ENCODE measurements around the gene CCNF. TPM values are rescaled to one million over a fixed set of nuclear protein-coding genes. Genes with fewer than 3 reads are reported as not detected.
A peak's percentile ranks its signal among the peaks of the same experiment; 100 is the strongest.

The CCNF gene
- total RNA-seq, 2 experiments from 2014 or later = 43.5 TPM

DNA sequence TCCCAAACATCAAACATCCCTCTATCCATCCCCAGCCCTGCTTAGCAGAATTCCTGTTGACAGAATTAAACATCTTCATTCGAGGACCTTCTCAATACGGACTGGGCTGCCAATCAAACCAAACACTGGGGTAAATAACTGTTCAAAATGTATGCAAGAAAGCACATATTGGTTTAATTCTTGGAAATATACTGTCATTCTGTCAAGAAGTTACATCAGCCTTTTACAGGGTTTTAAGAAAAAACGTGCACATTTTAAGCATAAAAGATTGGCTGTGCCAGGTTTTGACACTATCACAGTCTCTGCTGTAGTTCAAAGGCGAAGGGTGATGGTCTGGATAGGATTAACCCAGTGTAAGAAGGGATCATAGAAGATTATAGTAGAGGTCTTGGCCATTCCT, 25.1 kb upstream of the CCNF start:
- CTCF ChIA-PET = no interaction called here
- Mint-ChIP-seq H3K4me3 (no peak overlapping the region), H3K36me3 (ENCODE audit: low read depth) (no peaks in the 10 kb centered on the region)

DNA sequence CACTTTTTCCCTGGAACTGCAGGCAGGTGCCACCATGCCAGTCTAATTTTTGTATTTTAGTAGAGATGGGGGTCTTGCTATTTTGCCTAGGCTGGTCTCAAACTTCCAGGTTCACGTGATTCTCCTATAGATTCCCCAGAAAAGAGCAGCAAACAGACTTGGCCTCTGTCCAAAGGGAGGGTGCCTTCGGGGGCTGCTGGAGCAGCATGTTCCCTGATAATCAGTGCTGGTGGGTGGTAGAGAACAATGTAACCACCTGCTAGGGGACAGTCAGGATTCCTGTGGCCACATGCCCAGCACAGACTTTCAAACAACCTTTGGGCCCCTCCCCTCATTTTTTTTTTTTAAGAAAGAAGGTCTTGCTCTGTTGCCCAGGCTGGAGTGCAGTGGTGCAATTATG, 14.2 kb upstream of the CCNF start:
- no peaks in the 10 kb centered on the region for H3K36me3 Mint-ChIP-seq (ENCODE audit: low read depth)
- TF ChIP-seq, protein P1, sequence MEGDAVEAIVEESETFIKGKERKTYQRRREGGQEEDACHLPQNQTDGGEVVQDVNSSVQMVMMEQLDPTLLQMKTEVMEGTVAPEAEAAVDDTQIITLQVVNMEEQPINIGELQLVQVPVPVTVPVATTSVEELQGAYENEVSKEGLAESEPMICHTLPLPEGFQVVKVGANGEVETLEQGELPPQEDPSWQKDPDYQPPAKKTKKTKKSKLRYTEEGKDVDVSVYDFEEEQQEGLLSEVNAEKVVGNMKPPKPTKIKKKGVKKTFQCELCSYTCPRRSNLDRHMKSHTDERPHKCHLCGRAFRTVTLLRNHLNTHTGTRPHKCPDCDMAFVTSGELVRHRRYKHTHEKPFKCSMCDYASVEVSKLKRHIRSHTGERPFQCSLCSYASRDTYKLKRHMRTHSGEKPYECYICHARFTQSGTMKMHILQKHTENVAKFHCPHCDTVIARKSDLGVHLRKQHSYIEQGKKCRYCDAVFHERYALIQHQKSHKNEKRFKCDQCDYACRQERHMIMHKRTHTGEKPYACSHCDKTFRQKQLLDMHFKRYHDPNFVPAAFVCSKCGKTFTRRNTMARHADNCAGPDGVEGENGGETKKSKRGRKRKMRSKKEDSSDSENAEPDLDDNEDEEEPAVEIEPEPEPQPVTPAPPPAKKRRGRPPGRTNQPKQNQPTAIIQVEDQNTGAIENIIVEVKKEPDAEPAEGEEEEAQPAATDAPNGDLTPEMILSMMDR (IDR thresholded peaks at IDR 0.05) = no peak

More for the DNA sequence above, 25.1 kb upstream of the CCNF start:
- Mint-ChIP-seq H3K27me3 (no peaks in the 10 kb centered on the region), H3K27ac (peak overlapping the region; percentile 75), H3K9me3 (no peaks in the 10 kb centered on the region), H3K4me1 (ENCODE audit: low read depth) (peaks cover 5% of the 10 kb centered on the region)
- peak; percentile 47 for ATAC-seq
- TF ChIP-seq, protein P1 (IDR thresholded peaks at IDR 0.05) = no peak
- intact Hi-C loops (cut with micrococcal nuclease) = no loop called here
- POLR2A ChIA-PET = no interaction called here
- no peak for DNase-seq

DNA sequence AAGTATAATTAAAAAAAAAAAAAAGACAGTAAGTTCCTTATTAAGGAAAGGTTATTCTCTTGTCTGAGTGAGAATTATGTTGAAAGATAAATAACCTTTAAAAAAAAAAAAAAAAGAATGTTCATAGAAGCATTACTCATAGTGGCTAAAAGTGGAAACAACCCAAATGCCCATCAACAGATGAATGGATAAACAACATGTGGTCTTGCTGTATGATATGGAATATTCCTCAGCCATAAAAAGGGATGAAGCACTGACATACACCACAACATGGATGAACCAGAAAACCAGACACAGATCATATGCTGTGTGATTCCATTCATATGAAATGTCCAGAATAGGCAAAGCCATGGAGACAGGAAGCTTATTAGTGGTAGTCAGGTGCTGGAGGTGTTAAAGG, 9.2 kb upstream of the CCNF start:
- ChIA-PET POLR2A (no interaction called here), CTCF (interaction anchor here (3.0 kb wide), 1 partner anchor 81 kb away, joined by 9 read pairs; no protein-coding TSS in a partner anchor)
- peaks cover 4% of the 10 kb centered on the region for H3K27me3 Mint-ChIP-seq

More for the DNA sequence above, 14.2 kb upstream of the CCNF start:
- POLR2A ChIA-PET = no interaction called here
- Mint-ChIP-seq H3K27me3 (peaks cover 10% of the 10 kb centered on the region), H3K27ac (no peak overlapping the region), H3K4me1 (ENCODE audit: low read depth) (no peaks in the 10 kb centered on the region), H3K9me3 (no peaks in the 10 kb centered on the region), H3K4me3 (no peak overlapping the region)
- CTCF ChIA-PET = no interaction called here
- DNase-seq (no peak), ATAC-seq (no peak)
- intact Hi-C loops (cut with micrococcal nuclease) = no loop called here

DNA sequence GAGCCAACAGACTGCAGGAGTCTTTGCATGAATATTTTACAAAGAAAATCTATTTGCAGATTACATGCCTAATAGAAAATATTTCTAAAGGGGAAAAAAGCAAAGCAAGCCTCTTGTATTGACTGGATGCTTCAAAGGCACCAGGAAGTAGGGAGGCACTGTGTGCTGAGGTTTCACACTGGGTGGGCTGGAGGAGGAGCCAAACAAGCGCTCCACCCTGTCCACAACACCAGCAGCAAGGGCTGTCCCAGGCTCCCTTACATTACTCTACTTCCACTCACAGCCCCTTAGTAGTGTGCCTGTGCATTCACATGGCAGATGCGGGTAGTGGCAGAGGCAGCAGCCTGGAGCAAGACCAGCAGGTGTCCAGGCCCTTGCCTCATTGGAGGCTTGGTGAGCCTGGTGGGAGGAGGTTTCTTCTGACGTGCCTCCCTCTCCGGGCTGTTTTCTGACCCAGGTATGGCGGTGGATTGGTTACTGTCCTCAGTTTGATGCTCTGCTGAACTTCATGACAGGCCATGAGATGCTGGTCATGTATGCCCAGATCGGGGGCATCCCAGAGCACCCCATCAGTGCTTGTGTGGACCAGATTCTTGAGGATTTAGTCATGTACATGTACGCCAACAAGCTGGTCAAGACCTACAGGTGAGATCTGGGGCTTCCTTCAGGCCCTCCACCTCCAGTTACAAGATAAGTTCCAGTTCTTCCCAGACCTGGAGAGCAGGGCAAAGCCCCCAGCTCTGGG, 7.0 kb upstream of the CCNF start:
- POLR2A ChIA-PET = no interaction called here
- intact Hi-C loops (cut with micrococcal nuclease) = loop anchor here (10.0 kb wide), 1 partner anchor 77 kb away; the partner anchor contains the start of gene ABCA3
- H3K27ac Mint-ChIP-seq = no peak overlapping the region

More for the DNA sequence above, 9.2 kb upstream of the CCNF start:
- no peak overlapping the region for H3K27ac Mint-ChIP-seq
- H3K9me3 Mint-ChIP-seq = no peaks in the 10 kb centered on the region
- DNase-seq (no peak), ATAC-seq (no peak)
- no peak overlapping the region for H3K4me3 Mint-ChIP-seq
- no peaks in the 10 kb centered on the region for H3K36me3 Mint-ChIP-seq (ENCODE audit: low read depth)
- intact Hi-C loops (cut with micrococcal nuclease) = loop anchor here (10.0 kb wide), 1 partner anchor 75 kb away; the partner anchor contains the start of gene ABCA3
- TF ChIP-seq, protein P1 (IDR thresholded peaks at IDR 0.05) = no peak
- H3K4me1 Mint-ChIP-seq (ENCODE audit: low read depth) = peaks cover 5% of the 10 kb centered on the region

More for the DNA sequence above, 7.0 kb upstream of the CCNF start:
- TF ChIP-seq, protein P1 (IDR thresholded peaks at IDR 0.05) = no peak
- Mint-ChIP-seq H3K27me3 (no peaks in the 10 kb centered on the region), H3K4me1 (ENCODE audit: low read depth) (peaks cover 5% of the 10 kb centered on the region), H3K4me3 (no peak overlapping the region), H3K36me3 (ENCODE audit: low read depth) (no peaks in the 10 kb centered on the region), H3K9me3 (no peaks in the 10 kb centered on the region)
- peak; percentile 66 for ATAC-seq
- CTCF ChIA-PET = interaction anchor here (0.6 to 3.0 kb wide), 7 partner anchors 10 to 152 kb away, joined by 3 to 9 read pairs (median 5); no protein-coding TSS in a partner anchor
- DNase-seq = peak; percentile 43

Measured in activated CD8-positive, alpha-beta T cell treated with anti-CD3 and anti-CD28 coated beads for 36 hours (primary cell).